ENCODE results near the gene ISOC2. TPM values are rescaled to one million over a fixed set of nuclear protein-coding genes. Genes with fewer than 3 reads are reported as not detected.

ISOC2 gene
- total and polyA plus RNA-seq, 9 of the 15 experiments (the other 6 are each of a cell fraction or from before 2014, with no cell fraction given), result 1.2 to 229 (median 58.3) TPM

GRCh38 chr19:55495646-55496349 is 34.4 kb upstream of the ISOC2 start:
- ChIA-PET CTCF (ENCODE audit: low intra/inter-chr PET ratio) (no interaction called here), POLR2A (interaction anchor here (1.1 kb wide), 1 partner anchor 88 kb away, joined by 3 read pairs; the partner anchor contains the start of gene UBE2S)
- no peaks in the 10 kb centered on the region for H4K20me1 ChIP-seq (replicated peaks; ENCODE audit: control insufficient read depth, insufficient read depth, low read length)
- H3K4me3 ChIP-seq, result no peak overlapping the region
- H3K4me1 ChIP-seq (replicated peaks in 1 of 2; ENCODE audit: control insufficient read depth in 2 of 2, insufficient read depth in 2 of 2, low read length in 2 of 2), result peaks cover 12 to 34% of the 10 kb centered on the region in 2 experiments
- no peaks in the 10 kb centered on the region for H3K9me3 ChIP-seq (replicated peaks; ENCODE audit: control insufficient read depth, insufficient read depth, low read depth, low read length)
- no peak overlapping the region for H3K27ac ChIP-seq (ENCODE audit: extremely low read depth, low read depth, low read length)
- H3K9ac ChIP-seq (ENCODE audit: insufficient read depth in 1 of 2, low read depth in 2 of 2, low read length in 2 of 2), result no peak overlapping the region
- WGBS (ENCODE audit: insufficient coverage, low coverage, missing lambda C conversion rate), result 68% methylated on average over 9 of the region's 11 CpGs
- H3K36me3 ChIP-seq (ENCODE audit: control insufficient read depth, insufficient read depth, low read length), result no peaks in the 10 kb centered on the region
- intact Hi-C loops (cut with micrococcal nuclease) (no loop called here), in situ Hi-C loops (cut with MboI) (no loop called here)
- H3K9me1 ChIP-seq (ENCODE audit: control insufficient read depth, insufficient read depth, low read length), result no peaks in the 10 kb centered on the region
- ATAC-seq (no peak), DNase-seq (ENCODE audit: extremely low read depth in 1 of 4, low spot score in 3 of 4) (no peak), FAIRE-seq (no peak)
- H3K27me3 ChIP-seq (ENCODE audit: control insufficient read depth in 2 of 2, insufficient read depth in 2 of 2, low read length in 2 of 2), result peaks cover 0 to 4% of the 10 kb centered on the region in 2 experiments; a peak in 1 of 5 replicates
- H3K4me2 ChIP-seq (ENCODE audit: insufficient read depth, low read length), result no peak overlapping the region
- no peak overlapping the region for H2AFZ ChIP-seq (ENCODE audit: low read depth, low read length)
- no peaks in the 10 kb centered on the region for H3K79me2 ChIP-seq (ENCODE audit: control insufficient read depth, insufficient read depth, low read length)
- BruUV-seq (replicated peaks), result no TSS peak
- no peak for TF ChIP-seq HMGN3 (IDR thresholded peaks at IDR 0.05; ENCODE audit: borderline replicate concordance, extremely low read depth, insufficient read length, low read depth, low read length)
- TF ChIP-seq FOXK1 (CRISPR knock-in tag; IDR thresholded peaks at IDR 0.05; ENCODE audit: borderline replicate concordance), result no peak
- TF ChIP-seq BHLHE40 (IDR thresholded peaks at IDR 0.05; ENCODE audit: low read length), result no peak
- TF ChIP-seq TFE3 (CRISPR knock-in tag; IDR thresholded peaks at IDR 0.05), result no peak
- TF ChIP-seq HDAC8 (tag; IDR thresholded peaks at IDR 0.05), result no peak
- TF ChIP-seq CREM (IDR thresholded peaks at IDR 0.05; ENCODE audit: low read depth), result no peak
- no peak for TF ChIP-seq EP400 (IDR thresholded peaks at IDR 0.05)
- no peak for TF ChIP-seq TAF9B (IDR thresholded peaks at IDR 0.05; ENCODE audit: partially characterized antibody)
- no peak for TF ChIP-seq ZNF398 (CRISPR knock-in tag; IDR thresholded peaks at IDR 0.05)
- TF ChIP-seq ZNF609 (CRISPR knock-in tag; IDR thresholded peaks at IDR 0.05; ENCODE audit: borderline replicate concordance), result no peak
- no peak for TF ChIP-seq NONO (IDR thresholded peaks at IDR 0.05; ENCODE audit: low read depth in 2 of 2, low read length in 1 of 2)
- TF ChIP-seq HNRNPUL1 (IDR thresholded peaks at IDR 0.05; ENCODE audit: low read length), result no peak
